Endothelial cell of umbilical vein (primary cell): ENCODE results near the gene F2RL1. TPM values are rescaled to one million over a fixed set of nuclear protein-coding genes. Genes with fewer than 3 reads are reported as not detected.

ENCODE experiments used
- BruUV-seq: library from RNA; stranded (reverse); fragments of 400-500 nt; replicated peaks from 2 replicates; lab custom pipeline; 2021; lab: Mats Ljungman, UMichigan
- CTCF ChIA-PET: fragments of 300-600, 350-600 bp; sonication (Branson Sonifier 250); formaldehyde crosslinking; loops from one replicate; lab custom pipeline; 2021; ENCODE audit warnings: antibody characterized with exemption, inconsistent platforms; lab: Charles Lee
- POLR2A ChIA-PET: fragments of 300-600, 350-600 bp; sonication (Branson Sonifier 250); formaldehyde crosslinking; loops from one replicate; lab custom pipeline; 2021; ENCODE audit warnings: antibody characterized with exemption, inconsistent platforms; lab: Charles Lee
- DNase-seq: peaks from one replicate; pipeline ENCODE4 v3.0.0-alpha.2; 2011; ENCODE audit warnings: low read depth, low spot score
- FAIRE-seq: peaks from 2 replicates; lab custom pipeline; 2011; peaks lifted over from hg19 to GRCh38; lab: Jason Lieb, UNC
- H2AFZ ChIP-seq: 2 replicates; pipeline ENCODE4 v1.6.0; 2012; ENCODE audit warnings: low read depth, low read length, control low read depth, inconsistent platforms
- H3K27ac ChIP-seq: 2 replicates; pipeline ENCODE4 v1.5.1; 2011; ENCODE audit warnings: low read depth, mild to moderate bottlenecking, control low read depth, low read length, moderate library complexity; ENCODE audit not compliant: insufficient read depth
- H3K27me3 ChIP-seq, 2 experiments: 2 replicates each; pipeline versions ENCODE4 v1.6.0 to v1.6.1; 2011; ENCODE audit warnings: low read length in 2 of 2, mixed read lengths in 1 of 2; ENCODE audit not compliant: control insufficient read depth in 2 of 2, insufficient read depth in 2 of 2
- H3K36me3 ChIP-seq, 2 experiments: 2 replicates in 1 of 2; 3 replicates in 1 of 2; pipeline ENCODE4 v1.5.1; 2011; ENCODE audit warnings: low read length in 2 of 2, mild to moderate bottlenecking in 1 of 2, moderate library complexity in 1 of 2; ENCODE audit not compliant: control insufficient read depth in 2 of 2, insufficient read depth in 2 of 2; ENCODE audit errors: extremely low read depth in 1 of 2
- H3K4me1 ChIP-seq: 3 replicates; pipeline ENCODE4 v1.5.1; 2011; ENCODE audit warnings: mild to moderate bottlenecking, low read length; ENCODE audit not compliant: control insufficient read depth, insufficient read depth; ENCODE audit errors: extremely low read depth
- H3K4me2 ChIP-seq: 2 replicates; pipeline ENCODE4 v1.6.1; 2011; ENCODE audit warnings: low read length, control low read depth, mixed read lengths; ENCODE audit not compliant: insufficient read depth
- H3K4me3 ChIP-seq, 3 experiments: fragments of 200-600 bp in 1 of 3; sonication (generic), shearing (Covaris generic) in 1 of 3; replicated peaks in 1 of 3; 2 replicates each; pipeline ENCODE4 v1.5.1; 2011 to 2016; ENCODE audit warnings: control low read depth in 3 of 3, low read length in 3 of 3, mild to moderate bottlenecking in 2 of 3, inconsistent platforms in 1 of 3, low read depth in 1 of 3, moderate library complexity in 1 of 3; ENCODE audit not compliant: insufficient read depth in 1 of 3
- H3K79me2 ChIP-seq: 2 replicates; pipeline ENCODE4 v1.6.0; 2012; ENCODE audit warnings: low read length, inconsistent platforms; ENCODE audit not compliant: control insufficient read depth, insufficient read depth
- H3K9ac ChIP-seq: replicated peaks from 2 replicates; pipeline ENCODE3; 2011; ENCODE audit warnings: low read length, control low read depth; ENCODE audit not compliant: insufficient read depth; ENCODE audit errors: extremely low read depth
- H3K9me1 ChIP-seq: replicated peaks from 3 replicates; pipeline ENCODE4 v1.6.0; 2011; ENCODE audit warnings: mild to moderate bottlenecking, low read length; ENCODE audit not compliant: control insufficient read depth, insufficient read depth; ENCODE audit errors: extremely low read depth
- H3K9me3 ChIP-seq: replicated peaks from 2 replicates; pipeline ENCODE4 v1.5.1; 2012; ENCODE audit warnings: low read length, inconsistent platforms; ENCODE audit not compliant: control insufficient read depth, insufficient read depth
- H4K20me1 ChIP-seq: replicated peaks from 2 replicates; pipeline ENCODE3; 2011; ENCODE audit warnings: mild to moderate bottlenecking, low read length; ENCODE audit not compliant: control insufficient read depth, insufficient read depth; ENCODE audit errors: extremely low read depth
- FOS ChIP-seq: IDR thresholded peaks from 2 replicates; pipeline ENCODE4 v1.6.1; 2011; ENCODE audit warnings: mild to moderate bottlenecking, low read length, moderate library complexity, borderline replicate concordance; ENCODE audit not compliant: insufficient read depth
- GATA2 ChIP-seq: IDR thresholded peaks from 2 replicates; pipeline ENCODE4 v1.7.0; 2011; ENCODE audit warnings: low read depth, mild to moderate bottlenecking, moderate library complexity, mixed read lengths, low read length; ENCODE audit not compliant: insufficient read length, insufficient read depth
- JUN ChIP-seq: IDR thresholded peaks from 2 replicates; pipeline ENCODE4 v1.6.1; 2011; ENCODE audit warnings: borderline replicate concordance, low read depth; ENCODE audit not compliant: insufficient read length, insufficient read depth
- MAX ChIP-seq: IDR thresholded peaks from 2 replicates; pipeline ENCODE4 v1.6.1; 2011; ENCODE audit not compliant: insufficient read depth, insufficient read length
- POLR2A ChIP-seq: IDR thresholded peaks from 2 replicates; pipeline ENCODE4 v1.6.1; 2012; ENCODE audit warnings: low read depth, mild to moderate bottlenecking, control low read depth, low read length
- POLR2AphosphoS5 ChIP-seq: IDR thresholded peaks from 2 replicates; pipeline ENCODE4 v1.6.1; 2012; ENCODE audit warnings: low read depth, mild to moderate bottlenecking, control low read depth, low read length, moderate library complexity; ENCODE audit not compliant: insufficient read depth
- dilution Hi-C: fragments of 300-500 bp; cut with MboI; formaldehyde crosslinking; loops from one replicate; pipeline ENCODE4 v1.15.0; 2019; ENCODE audit warnings: low sequenced_read_pairs; ENCODE audit not compliant: extremely low pct_ligation_motif_present
- intact Hi-C: fragments of 100-400 bp; cut with micrococcal nuclease; formaldehyde crosslinking; loops from one replicate; pipeline ENCODE4 v1.10.0; 2022
- polyA plus RNA-seq, 4 experiments: library from polyadenylated mRNA; depleted of rRNA in 3 of 4; stranded (reverse) in 3 of 4; unstranded in 1 of 4; fragments of >200 nt; gene quantifications; 2 replicates each; pipeline versions ENCODE4 v1.2.1 to v1.2.3, GENCODE V29; 2011 to 2012; ENCODE audit warnings: missing spikeins in 1 of 4
- total RNA-seq: library from RNA; stranded (reverse); gene quantifications from 2 replicates; pipeline ENCODE4 v1.2.3, GENCODE V29; 2021

Gene F2RL1
- total and polyA plus RNA-seq, 2 donors (not counting 3 experiments of a cell fraction or from before 2014, with no cell fraction given) = 21.8 to 21.9 TPM

DNA sequence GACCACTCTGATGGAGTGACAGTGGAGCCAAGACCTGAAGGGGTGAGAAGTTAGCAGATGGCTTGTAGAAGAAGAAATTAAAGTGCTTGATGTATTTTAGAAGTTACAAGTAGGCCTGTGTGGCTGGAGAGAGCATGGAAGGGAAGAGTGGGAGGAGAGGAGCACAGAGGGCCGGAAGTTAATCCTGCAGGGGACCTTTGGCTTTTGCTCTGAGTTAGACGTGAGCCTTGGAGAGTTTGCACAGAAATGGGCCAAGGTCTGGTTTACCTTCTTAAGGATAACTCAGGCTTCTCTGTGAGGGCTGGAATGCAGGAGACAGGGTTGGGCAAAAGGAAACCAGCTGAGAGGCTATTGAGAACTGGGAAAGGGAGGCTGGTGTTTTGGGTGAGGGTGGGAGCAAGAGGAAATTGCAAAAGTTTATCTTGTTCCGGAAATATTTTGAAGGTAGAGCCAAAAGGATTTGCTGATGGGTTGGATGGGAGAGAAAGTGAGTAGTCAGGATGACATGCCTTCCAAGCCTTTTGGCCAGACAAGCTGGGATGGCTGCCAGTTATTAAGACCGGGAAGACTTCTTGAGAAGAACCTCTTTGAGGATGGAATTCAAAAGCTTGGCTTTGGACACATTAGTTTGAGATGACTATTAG, 17.5 kb upstream of the F2RL1 start:
- H3K27me3 ChIP-seq = no peaks in the 10 kb centered on the region
- dilution Hi-C loops = loop anchor here (25.0 kb wide), 1 partner anchor 114 kb away; no protein-coding TSS in a partner anchor
- no peaks in the 10 kb centered on the region for H3K9me3 ChIP-seq
- H3K4me3 ChIP-seq = no peak overlapping the region
- DNase-seq (peak; percentile 30), FAIRE-seq (peak; percentile 42)
- H3K9ac ChIP-seq = no peak overlapping the region
- H2AFZ ChIP-seq = peak overlapping the region; percentile 1
- no peaks in the 10 kb centered on the region for H3K36me3 ChIP-seq
- TF ChIP-seq FOS (peak; percentile 49), GATA2 (peak; percentile 77), POLR2AphosphoS5 (no peak)
- BruUV-seq = no TSS peak
- H3K27ac ChIP-seq = no peak overlapping the region
- H4K20me1 ChIP-seq = no peaks in the 10 kb centered on the region
- intact Hi-C loops = no loop called here
- no peaks in the 10 kb centered on the region for H3K79me2 ChIP-seq
- POLR2A ChIA-PET = no interaction called here
- H3K4me2 ChIP-seq = peak overlapping the region; percentile 23
- CTCF ChIA-PET = no interaction called here
- H3K4me1 ChIP-seq = peaks cover 22% of the 10 kb centered on the region
- H3K9me1 ChIP-seq = no peaks in the 10 kb centered on the region

DNA sequence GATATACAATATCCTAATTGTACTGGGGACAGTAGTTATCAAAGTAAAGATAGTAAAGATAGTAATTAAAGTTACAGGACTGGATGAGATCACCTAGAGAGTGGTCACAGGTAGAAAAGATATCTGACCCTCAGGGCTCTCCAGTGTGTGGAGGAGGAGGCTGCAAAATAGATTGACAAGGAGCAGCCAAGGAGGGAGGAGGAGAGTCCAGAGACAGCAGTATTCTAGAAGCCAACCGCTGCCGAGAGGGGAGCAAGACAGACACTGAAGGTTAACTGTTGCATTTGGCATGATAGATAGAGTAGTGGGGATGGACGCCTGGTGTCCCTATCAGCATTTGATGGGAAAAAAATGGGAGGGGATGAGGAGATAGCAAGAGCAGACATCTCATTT, 17.0 kb upstream of the F2RL1 start:
- intact Hi-C loops (no loop called here), dilution Hi-C loops (loop anchor here (25.0 kb wide), 1 partner anchor 114 kb away; no protein-coding TSS in a partner anchor)
- Histone ChIP-seq H3K9me1 (no peaks in the 10 kb centered on the region), H2AFZ (no peak overlapping the region), H3K9me3 (no peaks in the 10 kb centered on the region), H4K20me1 (no peaks in the 10 kb centered on the region), H3K4me2 (peak overlapping the region; percentile 23), H3K27me3 (no peaks in the 10 kb centered on the region), H3K9ac (no peak overlapping the region), H3K36me3 (no peaks in the 10 kb centered on the region), H3K79me2 (no peaks in the 10 kb centered on the region), H3K4me3 (no peak overlapping the region), H3K4me1 (peaks cover 25% of the 10 kb centered on the region), H3K27ac (no peak overlapping the region)
- TF ChIP-seq JUN = no peak
- TF ChIP-seq POLR2AphosphoS5 = no peak
- TF ChIP-seq POLR2A = no peak
- no peak for TF ChIP-seq FOS
- TF ChIP-seq MAX = no peak
- ChIA-PET POLR2A (no interaction called here), CTCF (no interaction called here)
- BruUV-seq = no TSS peak
- no peak for FAIRE-seq
- no peak for DNase-seq
